GDM1 (cell line): ENCODE data around the gene NXPH3.
"Not testable (repeated sequence)": the region's sequence is repeated elsewhere in the genome, so short reads cannot be mapped to it uniquely, and the experiment has no call there.

Source experiments
- DNase-seq: peaks from one replicate; lab custom pipeline; 2025; lab: John Stamatoyannopoulos, UW

NXPH3 gene

DNA sequence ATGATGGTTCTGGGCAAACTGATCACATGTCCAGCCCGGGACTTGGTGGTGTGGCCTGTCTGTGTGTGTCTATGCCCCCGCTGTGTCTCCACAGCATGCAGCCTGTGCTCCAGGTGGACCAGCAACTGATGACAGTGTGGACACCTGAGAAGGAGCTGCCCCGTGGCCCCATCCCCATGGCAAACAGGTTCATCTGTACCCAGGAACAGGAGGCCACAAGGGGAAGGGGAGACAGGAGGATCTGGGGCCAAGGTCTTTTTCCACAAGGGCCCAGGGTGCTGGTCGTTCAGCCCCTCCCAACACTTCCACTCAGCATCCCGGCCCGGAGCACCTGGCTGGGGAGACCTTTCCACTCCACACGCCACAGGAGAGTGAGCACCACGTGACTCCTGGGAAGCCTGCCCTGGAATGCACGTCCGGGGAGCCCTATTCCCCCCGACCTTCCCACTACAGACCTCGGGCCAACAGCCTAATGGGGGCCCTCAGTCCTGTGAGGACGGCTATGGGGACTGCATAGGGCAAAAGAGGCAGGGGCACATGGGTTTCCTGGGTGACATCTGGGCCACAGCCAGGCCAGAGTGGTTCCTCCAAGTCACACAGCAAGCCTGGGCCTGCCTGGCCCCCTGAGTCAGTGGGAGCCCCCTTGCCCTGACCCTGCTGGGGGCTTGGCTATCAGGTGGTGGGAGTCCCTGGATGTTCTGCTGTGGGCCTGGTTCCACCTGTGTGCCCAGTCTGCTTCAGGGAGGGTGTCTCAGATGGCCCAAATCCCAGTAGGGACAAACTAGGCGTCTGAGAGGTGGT lies 20.8 kb upstream of the NXPH3 start:
- no peak for DNase-seq

- no peak for DNase-seq
Observed at GRCh38 chr17:49555495-49556222, 20.0 kb upstream of the NXPH3 start.

GRCh38 chr17:49556223-49556943 lies 19.3 kb upstream of the NXPH3 start:
- peak; percentile 75 for DNase-seq

- DNase-seq: peak; percentile 41
Observed at GRCh38 chr17:49557312-49558024, 18.2 kb upstream of the NXPH3 start.

DNA sequence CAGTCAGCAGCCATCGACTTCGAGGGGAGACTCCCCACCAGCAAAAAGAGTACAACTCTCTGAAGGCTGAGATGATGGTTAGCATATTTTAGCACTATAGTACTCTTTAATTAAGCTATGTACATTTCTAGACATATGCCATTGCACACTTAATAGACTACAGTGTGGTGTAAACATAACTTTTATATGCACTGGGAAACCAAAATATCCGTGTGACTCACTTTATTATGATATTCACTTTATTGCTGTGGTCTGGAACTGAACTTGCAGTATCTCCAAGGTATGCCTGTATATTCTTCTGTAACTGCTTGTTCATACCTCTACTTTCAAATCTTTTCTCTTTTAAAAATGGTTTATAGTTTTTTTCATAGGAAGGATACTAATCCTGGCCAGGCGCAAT lies 11.0 kb upstream of the NXPH3 start:
- no peak for DNase-seq

DNA sequence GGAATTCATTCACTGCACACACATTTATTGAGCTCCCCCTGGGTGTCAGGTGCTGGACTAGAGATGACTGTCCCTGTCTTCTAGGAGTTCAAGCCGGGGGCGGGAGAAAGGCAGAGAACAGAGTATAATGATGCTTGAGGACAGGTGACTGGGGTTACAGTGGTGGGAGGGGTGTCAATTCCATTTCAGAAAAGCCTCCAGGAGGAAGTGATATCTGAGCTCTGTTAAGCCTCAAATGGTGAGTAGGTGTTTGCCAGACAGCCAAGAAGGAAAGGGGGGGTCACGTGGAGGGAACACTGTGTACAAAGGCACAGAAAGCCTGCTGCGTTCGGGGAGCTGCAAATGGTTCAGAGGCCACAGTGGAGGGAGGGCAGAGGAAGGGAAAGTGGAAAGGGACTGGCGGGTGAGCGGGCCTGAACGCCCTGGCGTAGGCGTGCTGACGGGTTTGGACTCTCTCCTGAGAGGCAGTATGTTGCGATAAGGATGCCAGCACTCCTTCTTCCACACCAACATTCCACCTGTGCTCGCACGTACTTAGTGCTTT lies 9.7 kb upstream of the NXPH3 start:
- no peak for DNase-seq

DNA sequence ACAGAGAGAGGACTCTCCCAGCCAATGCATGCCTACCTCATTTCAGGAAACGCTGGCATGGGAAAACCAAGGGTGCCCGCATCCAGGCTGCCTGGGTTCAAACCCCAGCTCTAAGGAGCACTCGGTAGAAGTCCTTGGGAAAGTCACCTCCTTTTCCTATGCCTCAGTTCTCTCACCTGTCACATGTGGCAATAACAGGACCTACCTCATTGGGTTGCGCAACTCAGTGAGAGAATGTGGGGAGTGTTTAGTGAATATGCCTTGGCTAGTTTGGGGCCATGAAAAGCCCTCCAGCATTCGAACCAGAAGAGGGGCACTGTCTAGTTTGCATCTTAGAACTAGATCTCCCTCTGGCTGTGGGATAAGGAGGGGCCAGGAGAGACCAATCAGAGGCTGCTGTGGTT lies 9.0 kb upstream of the NXPH3 start:
- DNase-seq: no peak

DNA sequence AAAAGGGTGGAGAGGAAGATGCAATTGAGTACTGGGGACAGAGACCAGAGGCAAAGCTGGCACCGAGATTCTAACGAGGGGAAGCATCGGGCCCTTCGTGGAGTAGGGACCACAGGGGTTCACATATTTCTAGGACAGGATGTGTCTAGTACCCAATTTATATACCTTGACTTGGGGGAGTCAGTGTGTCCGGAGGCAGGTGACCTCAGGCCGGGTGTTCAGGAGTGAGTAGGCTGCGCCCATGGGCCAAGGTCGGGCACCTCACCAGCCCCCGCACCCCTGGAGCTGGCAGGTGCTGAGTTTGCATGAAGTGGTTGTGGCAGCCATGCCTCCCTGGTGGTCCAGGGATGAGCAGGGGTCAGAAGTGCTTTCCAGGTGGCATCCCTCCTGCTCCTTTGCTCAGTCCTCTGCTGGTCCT lies 8.6 kb upstream of the NXPH3 start:
- DNase-seq: no peak

- peak; percentile 57 for DNase-seq
Observed at GRCh38 chr17:49567871-49568694, 7.6 kb upstream of the NXPH3 start.

- not testable (repeated sequence) for DNase-seq
Observed at GRCh38 chr17:49568695-49569047, 7.0 kb upstream of the NXPH3 start.

DNA sequence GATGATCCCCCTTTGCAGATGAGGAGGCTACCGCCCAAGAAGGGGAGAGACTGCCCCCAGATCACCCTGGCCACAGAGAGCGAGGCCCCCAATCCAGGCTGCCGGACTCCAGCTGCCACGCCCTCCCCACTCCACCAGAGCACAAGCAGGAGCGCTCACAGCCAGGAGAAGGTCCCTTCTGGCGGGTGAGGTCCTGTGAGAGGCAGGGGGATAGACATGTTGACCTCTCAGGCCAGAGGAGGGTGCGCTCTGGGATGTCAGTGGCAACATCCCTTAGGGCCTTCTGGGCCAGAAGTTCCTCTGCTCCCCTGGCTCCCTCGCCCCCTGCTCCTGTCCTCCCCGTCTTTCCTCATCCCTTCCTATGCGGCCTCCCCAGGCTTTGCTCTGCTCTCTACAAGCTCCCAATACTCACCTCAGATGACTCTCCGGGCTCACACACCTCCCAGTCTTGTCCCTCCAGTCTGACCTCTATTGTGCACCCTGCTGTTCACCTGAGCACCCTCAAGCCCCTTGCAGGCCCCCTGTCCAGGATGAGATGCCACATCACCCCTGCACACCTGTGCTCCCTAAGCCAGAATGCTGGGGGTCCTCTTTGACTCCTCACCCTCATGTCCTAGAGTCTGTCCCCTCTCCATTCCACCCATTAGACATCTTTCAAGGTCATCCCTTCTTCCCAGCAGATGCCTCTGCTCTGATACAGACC lies 5.0 kb upstream of the NXPH3 start:
- DNase-seq: no peak

GRCh38 chr17:49571283-49571682 lies 4.4 kb upstream of the NXPH3 start:
- no peak for DNase-seq

GRCh38 chr17:49571764-49572163 lies 3.9 kb upstream of the NXPH3 start:
- DNase-seq: no peak

DNA sequence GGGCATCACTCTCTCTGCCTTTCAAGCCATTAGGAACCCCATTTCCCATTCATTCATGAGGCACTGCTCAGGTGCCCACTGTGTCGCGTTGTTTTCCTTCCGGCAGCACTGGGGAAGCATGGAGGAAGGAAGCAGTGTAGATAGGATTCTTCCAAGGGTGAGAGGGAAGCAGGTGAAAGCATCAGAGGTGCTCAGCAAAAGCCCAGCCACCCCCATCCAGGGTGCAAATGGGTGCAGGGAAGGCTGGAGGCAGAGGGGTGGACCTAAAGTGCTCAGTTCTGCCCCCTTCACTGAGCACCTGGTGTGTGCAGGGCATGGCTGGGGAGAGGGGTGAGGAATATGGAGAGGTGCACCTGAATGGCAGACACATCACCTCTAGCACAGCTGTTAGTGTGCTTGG lies 3.4 kb upstream of the NXPH3 start:
- DNase-seq: no peak

- no peak for DNase-seq
Observed at GRCh38 chr17:49572806-49573420, 2.8 kb upstream of the NXPH3 start.

DNA sequence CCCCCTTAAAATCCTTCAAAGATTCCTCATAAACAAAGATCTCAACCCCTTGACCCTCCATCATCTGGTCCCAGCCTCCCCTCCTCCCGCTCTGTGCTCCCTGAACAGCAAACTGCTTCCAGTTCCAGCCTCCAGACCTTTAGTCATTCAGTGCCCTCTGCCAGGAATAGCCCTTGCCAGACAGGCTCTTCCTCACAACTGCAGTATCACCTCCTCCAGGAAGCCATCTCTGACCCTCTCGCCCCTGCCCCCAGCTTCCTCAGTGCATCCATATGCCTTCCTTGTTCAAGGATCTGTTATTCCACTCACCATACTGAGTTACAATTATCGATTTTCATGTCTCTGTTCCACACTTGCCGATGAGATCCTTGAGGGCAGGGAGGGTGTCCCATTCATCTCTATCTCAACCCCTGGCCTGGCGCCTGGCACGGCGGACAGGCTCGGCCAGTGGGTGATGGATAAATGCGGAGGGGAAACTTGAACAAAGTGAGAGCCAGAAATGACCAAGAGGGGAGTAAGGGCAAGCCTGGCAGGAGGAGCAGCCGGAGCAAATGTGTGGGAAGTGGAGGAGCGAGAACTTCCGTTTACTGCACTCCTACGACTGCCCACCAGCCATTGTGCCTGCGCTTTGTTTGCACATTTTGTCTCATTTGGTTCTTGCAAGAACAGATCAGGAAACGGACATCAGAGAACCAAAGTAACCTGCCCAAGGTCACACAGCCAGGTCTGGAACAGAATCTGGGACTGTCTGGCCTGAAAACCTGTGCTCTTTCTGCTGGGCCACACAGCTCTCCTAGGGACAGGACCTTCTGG lies 2.0 kb upstream of the NXPH3 start:
- DNase-seq: no peak

GRCh38 chr17:49574323-49574781 lies 1.3 kb upstream of the NXPH3 start:
- no peak for DNase-seq

DNA sequence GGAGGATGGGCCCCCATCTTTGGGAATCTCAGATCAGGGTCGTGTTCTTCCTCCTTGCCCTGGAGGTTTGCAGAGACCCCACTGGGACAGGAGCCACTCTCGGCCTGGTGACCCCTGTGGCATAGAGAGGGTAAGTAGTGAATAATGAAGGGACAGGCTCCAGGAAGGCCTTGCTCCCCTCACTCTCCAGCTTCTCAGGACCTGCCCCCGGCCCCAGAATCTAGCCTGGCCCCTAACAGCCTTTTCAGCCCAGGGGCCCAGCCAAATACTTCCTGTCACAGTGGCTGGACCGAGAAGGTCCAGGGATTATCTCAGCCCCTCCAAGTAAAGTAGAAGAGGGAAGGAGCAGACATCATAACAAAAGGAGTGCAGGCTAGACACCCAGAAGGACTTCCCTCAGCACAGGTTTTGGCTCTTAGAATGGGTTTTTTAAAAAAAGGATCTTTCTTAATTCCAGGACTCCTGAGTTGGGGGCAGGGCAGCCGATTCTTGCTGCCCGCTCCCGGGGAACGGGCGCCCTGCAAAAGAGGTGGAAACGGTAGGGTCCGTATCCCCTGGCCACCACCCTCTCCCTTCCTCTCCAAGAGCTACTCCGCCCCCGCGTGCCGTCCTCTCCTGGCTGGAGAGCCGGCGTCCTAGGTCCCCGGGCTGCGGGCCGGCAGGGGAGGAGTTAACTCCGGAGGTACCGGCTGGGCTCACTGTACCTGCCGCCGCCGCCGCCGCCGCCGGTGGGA lies 559 bp upstream of the NXPH3 start:
- DNase-seq: no peak
